Measurements from ENCODE around the gene CRYGC. TPM values are rescaled to one million over a fixed set of nuclear protein-coding genes. Genes with fewer than 3 reads are reported as not detected.

The CRYGC gene
- total RNA-seq, 1 donor from 2014 or later = not detected

DNA sequence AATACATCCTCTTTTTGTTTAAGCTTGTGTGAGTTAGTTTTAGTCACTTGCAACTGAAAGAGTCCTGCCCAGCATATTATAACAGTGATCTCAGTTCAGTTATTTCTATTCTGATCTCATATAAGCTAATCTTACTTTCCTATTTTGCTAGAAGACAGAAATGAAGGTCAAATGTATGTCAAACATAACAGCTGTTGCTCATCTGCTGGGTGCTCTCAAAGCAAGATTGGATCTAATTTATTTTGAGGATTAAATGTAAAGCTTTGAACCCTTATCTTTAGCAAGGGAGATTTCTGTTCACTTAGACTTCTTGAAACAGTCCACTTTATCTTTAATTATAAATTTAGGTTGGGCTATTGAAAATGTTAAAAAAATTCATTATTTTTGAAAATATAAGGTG lies 36.5 kb downstream of the CRYGC start:
- no peak for DNase-seq

DNA sequence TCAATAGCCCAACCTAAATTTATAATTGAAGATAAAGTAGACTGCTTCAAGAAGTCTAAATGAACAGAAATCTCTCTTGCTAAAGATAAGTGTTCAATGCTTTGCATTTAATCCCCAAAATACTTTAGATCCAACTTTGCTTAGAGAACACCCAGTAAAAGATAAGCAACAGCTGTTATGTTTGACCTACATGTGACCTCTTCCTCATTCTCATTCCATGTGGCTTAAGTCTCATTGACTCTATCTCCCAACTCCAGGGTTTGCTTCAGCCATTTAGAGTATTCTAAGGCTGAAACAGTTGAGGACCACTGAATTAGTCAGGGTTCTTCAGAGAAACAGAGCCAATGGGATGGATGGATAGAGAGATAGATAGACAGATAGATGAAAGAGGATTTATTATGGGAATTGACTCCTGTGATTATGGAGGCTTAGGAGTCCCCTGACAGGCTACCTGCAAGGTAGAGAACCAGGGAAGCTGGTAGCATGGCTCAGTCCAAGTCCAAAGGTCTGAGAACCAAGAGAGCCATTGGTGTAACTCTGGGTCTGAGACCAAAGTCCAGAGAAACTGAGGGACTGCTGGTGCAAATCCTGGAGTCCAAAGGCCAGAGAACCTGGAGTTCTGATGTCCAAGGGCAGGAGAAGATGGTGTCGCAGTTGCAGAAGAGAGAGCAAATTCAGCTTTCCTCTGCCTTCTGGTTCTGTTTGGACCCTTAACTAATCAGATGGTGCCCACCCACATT lies 37.4 kb downstream of the CRYGC start:
- no peak for DNase-seq

DNA sequence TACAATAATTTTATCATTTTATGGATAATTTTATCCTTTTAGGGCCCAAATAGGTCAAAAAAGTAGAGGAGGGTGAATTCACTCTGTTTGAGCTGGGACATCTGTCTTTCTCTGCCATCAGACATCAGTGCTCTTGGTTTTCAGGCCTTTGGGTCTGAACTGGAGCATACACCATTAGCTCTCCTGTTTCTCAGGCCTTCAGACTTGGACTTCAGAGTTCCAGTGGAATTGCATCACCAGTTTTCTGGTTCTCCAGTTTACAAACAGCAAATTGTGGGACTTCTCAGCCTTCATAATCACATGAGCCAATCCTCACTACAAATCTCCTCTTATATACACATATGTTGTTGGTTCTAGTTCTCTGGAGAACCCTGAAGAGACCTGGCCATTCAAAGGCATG lies 39.2 kb downstream of the CRYGC start:
- DNase-seq = no peak

DNA sequence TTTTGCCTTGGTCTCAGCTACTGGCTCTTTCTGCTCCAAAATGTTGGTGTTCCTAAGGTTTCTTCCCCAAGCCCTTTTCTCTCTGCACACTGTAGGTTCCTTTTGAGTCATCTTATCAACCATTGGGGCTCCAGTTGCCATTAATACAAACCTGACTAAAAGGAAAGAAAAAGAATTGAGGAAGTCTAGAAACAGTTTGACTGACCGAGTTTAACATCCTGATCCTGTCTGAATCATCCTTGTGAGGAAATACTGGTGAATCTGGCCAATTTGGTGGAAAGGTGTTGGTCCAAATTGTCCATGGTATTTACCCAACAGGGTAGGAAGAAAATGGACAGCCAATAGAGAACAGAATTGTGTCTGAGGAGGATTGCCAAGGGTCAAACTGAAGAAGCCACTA lies 43.6 kb downstream of the CRYGC start:
- DNase-seq = no peak

DNA sequence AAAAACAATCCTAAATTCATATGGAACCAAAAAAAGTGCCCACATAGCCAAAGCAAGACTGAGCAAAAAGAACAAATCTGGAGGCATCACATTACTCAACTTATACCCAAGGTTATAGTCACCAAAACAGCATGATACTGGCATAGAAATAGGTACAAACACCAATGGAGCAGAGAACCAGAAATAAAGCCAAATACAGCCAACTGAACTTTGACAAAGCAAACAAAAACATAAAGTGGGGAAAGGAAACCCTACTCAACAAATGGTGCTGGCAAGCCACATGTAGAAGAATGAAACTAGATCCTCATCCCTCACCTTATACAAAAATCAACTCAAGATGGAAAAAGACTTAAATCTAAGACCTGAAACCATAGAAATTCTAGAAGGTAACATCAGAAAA lies 45.8 kb downstream of the CRYGC start:
- DNase-seq = no peak

Other genes with a start within 250 kb of the CRYGC start
- 16.3 TPM for gene PLEKHM3, start 104.3 kb downstream of the CRYGC start, total RNA-seq
- not detected for gene CRYGD, start 5.3 kb downstream of the CRYGC start, total RNA-seq
- gene CRYGB, start 16.3 kb upstream of the CRYGC start, total RNA-seq = not detected
- gene CRYGA, start 33.8 kb upstream of the CRYGC start, total RNA-seq = not detected
- gene C2orf80, start 60.2 kb upstream of the CRYGC start, total RNA-seq = not detected
- gene IDH1, start 125.2 kb upstream of the CRYGC start, total RNA-seq = 70.6 TPM
- 33.3 TPM for gene PIKFYVE, start 136.4 kb upstream of the CRYGC start, total RNA-seq